ENCODE data around the gene PTPRU.

The PTPRU gene

GRCh38 chr1:29338908-29339575, 102.7 kb downstream of the PTPRU start:
- CTCF ChIA-PET, result no interaction called here
- H3K4me1 Mint-ChIP-seq, result no peaks in the 10 kb centered on the region
- H3K27ac Mint-ChIP-seq, result no peak overlapping the region
- H3K4me3 Mint-ChIP-seq, result no peak overlapping the region
- H3K9me3 Mint-ChIP-seq, result no peaks in the 10 kb centered on the region
- no peaks in the 10 kb centered on the region for H3K36me3 Mint-ChIP-seq
- DNase-seq, result no peak
- peaks cover 33% of the 10 kb centered on the region for H3K27me3 Mint-ChIP-seq

- H3K36me3 Mint-ChIP-seq, result no peaks in the 10 kb centered on the region
- H3K4me3 Mint-ChIP-seq, result no peak overlapping the region
- no peaks in the 10 kb centered on the region for H3K9me3 Mint-ChIP-seq
- DNase-seq, result no peak
- H3K27ac Mint-ChIP-seq, result no peak overlapping the region
- no peaks in the 10 kb centered on the region for H3K4me1 Mint-ChIP-seq
- CTCF ChIA-PET, result interaction anchor here (1.3 to 1.4 kb wide), 3 partner anchors 9 to 848 kb away, joined by 3 to 10 read pairs (median 3); no protein-coding TSS in a partner anchor
- peaks cover 47% of the 10 kb centered on the region for H3K27me3 Mint-ChIP-seq
Observed at GRCh38 chr1:29341936-29342335, 105.6 kb downstream of the PTPRU start.

DNA sequence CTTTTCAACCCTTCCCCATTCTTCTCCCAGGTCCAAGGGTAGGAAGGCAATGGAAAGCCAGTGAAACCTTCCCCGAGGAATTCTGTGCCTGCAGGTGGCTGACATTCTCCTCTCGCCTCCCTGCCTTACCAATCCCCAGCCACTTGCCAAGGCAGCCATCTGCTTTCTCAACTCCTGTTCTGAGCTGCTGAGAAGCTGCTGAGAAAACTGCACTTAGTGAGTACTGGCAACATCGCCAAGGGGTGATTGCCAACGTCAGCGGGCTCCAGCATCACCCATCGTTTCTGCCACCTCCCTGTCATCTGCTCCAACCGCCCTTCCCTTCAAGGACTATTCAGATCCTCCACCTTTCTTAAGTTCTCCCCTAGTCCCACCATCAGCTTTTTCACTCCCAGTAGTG, 106.0 kb downstream of the PTPRU start:
- Mint-ChIP-seq H3K4me1 (no peaks in the 10 kb centered on the region), H3K9me3 (no peaks in the 10 kb centered on the region), H3K36me3 (no peaks in the 10 kb centered on the region), H3K27me3 (peaks cover 47% of the 10 kb centered on the region), H3K27ac (no peak overlapping the region), H3K4me3 (no peak overlapping the region)
- CTCF ChIA-PET, result interaction anchor here (1.3 to 1.4 kb wide), 2 partner anchors 30 to 848 kb away, joined by 3 read pairs; no protein-coding TSS in a partner anchor
- DNase-seq, result no peak

DNA sequence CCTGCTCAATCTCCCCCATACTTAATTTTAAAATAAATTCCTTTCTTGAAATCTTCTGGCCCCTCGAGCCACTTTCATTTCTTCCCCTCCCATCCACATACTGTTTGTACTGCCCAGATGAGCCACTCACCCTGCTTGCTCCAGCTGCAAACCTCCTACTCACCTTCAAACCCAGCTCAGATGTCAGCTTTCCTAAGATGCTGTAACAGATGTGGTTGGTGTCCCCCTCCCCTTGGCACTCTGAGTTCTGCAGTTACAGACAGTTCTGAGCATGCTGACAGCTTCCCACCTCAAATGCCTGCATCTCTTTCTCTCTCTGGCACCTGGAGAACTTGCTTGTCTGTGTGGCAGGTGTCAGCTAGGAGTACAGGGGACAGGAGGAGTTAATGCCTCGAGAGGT, 106.7 kb downstream of the PTPRU start:
- CTCF ChIA-PET, result interaction anchor here (1.3 to 2.6 kb wide), 3 partner anchors 11 to 847 kb away, joined by 3 to 9 read pairs (median 3); no protein-coding TSS in a partner anchor
- DNase-seq, result no peak
- no peaks in the 10 kb centered on the region for H3K36me3 Mint-ChIP-seq
- H3K9me3 Mint-ChIP-seq, result no peaks in the 10 kb centered on the region
- H3K4me3 Mint-ChIP-seq, result no peak overlapping the region
- no peaks in the 10 kb centered on the region for H3K4me1 Mint-ChIP-seq
- no peak overlapping the region for H3K27ac Mint-ChIP-seq
- peaks cover 44% of the 10 kb centered on the region for H3K27me3 Mint-ChIP-seq

- no peaks in the 10 kb centered on the region for H3K36me3 Mint-ChIP-seq
- peaks cover 43% of the 10 kb centered on the region for H3K27me3 Mint-ChIP-seq
- no peak overlapping the region for H3K27ac Mint-ChIP-seq
- no peak overlapping the region for H3K4me3 Mint-ChIP-seq
- DNase-seq, result no peak
- CTCF ChIA-PET, result interaction anchor here (1.4 to 2.6 kb wide), 2 partner anchors 12 to 29 kb away, joined by 3 to 9 read pairs; no protein-coding TSS in a partner anchor
- H3K4me1 Mint-ChIP-seq, result no peaks in the 10 kb centered on the region
- H3K9me3 Mint-ChIP-seq, result no peaks in the 10 kb centered on the region
Observed at GRCh38 chr1:29343476-29343875, 107.2 kb downstream of the PTPRU start.

DNA sequence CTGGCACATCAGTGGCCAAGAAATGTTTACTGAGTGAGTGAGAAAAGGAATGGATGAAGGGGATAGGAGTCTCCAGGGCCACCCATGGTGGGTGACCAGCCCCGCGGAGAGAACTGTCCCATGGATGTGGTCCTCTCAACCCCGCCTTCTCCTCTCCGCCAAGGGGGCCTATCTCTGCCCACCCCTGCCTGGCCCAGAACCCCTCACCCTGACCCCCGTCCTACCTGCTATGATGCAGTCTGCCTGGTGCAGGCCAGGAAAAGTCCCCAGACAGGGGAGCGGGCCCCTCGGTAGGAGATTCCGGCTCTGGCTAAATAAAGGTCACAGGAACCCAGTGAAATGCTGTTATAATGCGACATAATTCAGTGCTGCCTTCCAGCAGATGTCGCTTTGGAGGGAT, 107.6 kb downstream of the PTPRU start:
- Mint-ChIP-seq H3K27ac (no peak overlapping the region), H3K27me3 (peaks cover 42% of the 10 kb centered on the region)
- CTCF ChIA-PET, result interaction anchor here (2.6 kb wide), 1 partner anchor 12 kb away, joined by 9 read pairs; no protein-coding TSS in a partner anchor

GRCh38 chr1:29344336-29344735, 108.0 kb downstream of the PTPRU start:
- Mint-ChIP-seq H3K36me3 (no peaks in the 10 kb centered on the region), H3K4me3 (no peak overlapping the region), H3K27me3 (peaks cover 38% of the 10 kb centered on the region), H3K4me1 (no peaks in the 10 kb centered on the region), H3K27ac (no peak overlapping the region), H3K9me3 (no peaks in the 10 kb centered on the region)
- CTCF ChIA-PET, result interaction anchor here (0.6 to 2.6 kb wide), 2 partner anchors 13 to 743 kb away, joined by 3 to 9 read pairs; no protein-coding TSS in a partner anchor
- no peak for DNase-seq

More for the DNA sequence above, 107.6 kb downstream of the PTPRU start:
- H3K9me3 Mint-ChIP-seq, result no peaks in the 10 kb centered on the region
- no peak overlapping the region for H3K4me3 Mint-ChIP-seq
- no peak for DNase-seq
- no peaks in the 10 kb centered on the region for H3K4me1 Mint-ChIP-seq
- no peaks in the 10 kb centered on the region for H3K36me3 Mint-ChIP-seq

GRCh38 chr1:29346576-29346975, 110.3 kb downstream of the PTPRU start:
- H3K27me3 Mint-ChIP-seq, result peaks cover 44% of the 10 kb centered on the region
- DNase-seq, result no peak
- no peaks in the 10 kb centered on the region for H3K36me3 Mint-ChIP-seq
- CTCF ChIA-PET, result no interaction called here
- no peaks in the 10 kb centered on the region for H3K9me3 Mint-ChIP-seq
- no peak overlapping the region for H3K4me3 Mint-ChIP-seq
- H3K4me1 Mint-ChIP-seq, result no peaks in the 10 kb centered on the region
- H3K27ac Mint-ChIP-seq, result no peak overlapping the region

GRCh38 chr1:29349871-29350491, 113.7 kb downstream of the PTPRU start:
- CTCF ChIA-PET, result interaction anchor here (2.0 kb wide), 1 partner anchor 9 kb away, joined by 10 read pairs; no protein-coding TSS in a partner anchor
- DNase-seq, result no peak
- H3K4me3 Mint-ChIP-seq, result no peak overlapping the region
- no peak overlapping the region for H3K27ac Mint-ChIP-seq
- no peaks in the 10 kb centered on the region for H3K36me3 Mint-ChIP-seq
- H3K9me3 Mint-ChIP-seq, result no peaks in the 10 kb centered on the region
- H3K27me3 Mint-ChIP-seq, result peaks cover 23% of the 10 kb centered on the region
- no peaks in the 10 kb centered on the region for H3K4me1 Mint-ChIP-seq

GRCh38 chr1:29352719-29353420, 116.5 kb downstream of the PTPRU start:
- H3K4me1 Mint-ChIP-seq, result no peaks in the 10 kb centered on the region
- H3K36me3 Mint-ChIP-seq, result no peaks in the 10 kb centered on the region

GRCh38 chr1:29354511-29355098, 118.3 kb downstream of the PTPRU start:
- Mint-ChIP-seq H3K4me3 (no peak overlapping the region), H3K27me3 (peaks cover 30% of the 10 kb centered on the region), H3K36me3 (no peaks in the 10 kb centered on the region), H3K9me3 (no peaks in the 10 kb centered on the region), H3K27ac (no peak overlapping the region), H3K4me1 (no peaks in the 10 kb centered on the region)
- no peak for DNase-seq
- CTCF ChIA-PET, result no interaction called here

More at GRCh38 chr1:29352719-29353420, 116.5 kb downstream of the PTPRU start:
- CTCF ChIA-PET, result no interaction called here
- H3K27me3 Mint-ChIP-seq, result peaks cover 30% of the 10 kb centered on the region
- no peaks in the 10 kb centered on the region for H3K9me3 Mint-ChIP-seq
- H3K27ac Mint-ChIP-seq, result no peak overlapping the region
- no peak overlapping the region for H3K4me3 Mint-ChIP-seq
- DNase-seq, result no peak

DNA sequence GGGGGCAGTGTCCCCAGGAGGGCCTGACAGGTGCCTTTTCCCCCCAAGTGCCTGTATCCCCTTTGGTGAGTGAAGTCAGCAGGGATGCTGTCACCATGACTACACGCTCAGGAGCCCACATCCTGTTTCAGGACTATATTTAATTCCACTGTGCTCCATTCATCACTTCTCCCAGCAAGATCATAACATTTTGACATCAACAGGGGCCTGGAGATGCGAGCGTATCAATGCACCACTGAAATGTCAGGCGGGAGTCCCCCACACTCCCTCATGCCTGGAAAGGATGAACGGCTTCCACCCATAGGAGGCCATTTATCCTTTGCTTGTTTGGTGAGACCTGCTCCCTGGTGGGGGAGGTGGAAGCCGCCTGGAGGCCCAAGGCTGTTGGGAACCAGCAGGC, 119.1 kb downstream of the PTPRU start:
- CTCF ChIA-PET, result no interaction called here

DNA sequence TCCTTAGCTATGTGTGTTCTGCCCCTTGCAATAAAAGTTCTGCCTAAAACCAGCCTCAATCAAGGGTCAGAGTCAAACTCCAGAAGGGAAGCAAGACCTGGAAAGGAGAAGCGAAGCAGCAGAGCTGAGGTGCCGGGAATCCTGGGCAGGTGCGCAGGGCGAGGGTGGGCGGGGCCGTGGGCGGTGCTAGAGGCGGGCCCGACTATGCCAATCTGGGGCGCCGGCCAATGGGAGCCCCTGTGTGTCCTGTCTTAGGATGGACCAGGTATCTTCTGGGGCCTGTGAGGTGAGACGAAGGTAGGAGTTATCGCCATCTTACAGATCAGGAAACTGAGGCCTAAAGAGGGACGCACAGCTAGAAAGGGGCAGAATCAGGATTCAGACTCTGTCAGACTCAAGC, 120.3 kb downstream of the PTPRU start:
- H3K27me3 Mint-ChIP-seq, result peaks cover 18% of the 10 kb centered on the region
- no peaks in the 10 kb centered on the region for H3K36me3 Mint-ChIP-seq
- H3K4me1 Mint-ChIP-seq, result no peaks in the 10 kb centered on the region
- no peak overlapping the region for H3K4me3 Mint-ChIP-seq
- no peak for DNase-seq
- H3K27ac Mint-ChIP-seq, result no peak overlapping the region
- CTCF ChIA-PET, result no interaction called here
- no peaks in the 10 kb centered on the region for H3K9me3 Mint-ChIP-seq

More for the DNA sequence above, 119.1 kb downstream of the PTPRU start:
- Mint-ChIP-seq H3K36me3 (no peaks in the 10 kb centered on the region), H3K27me3 (peaks cover 25% of the 10 kb centered on the region), H3K27ac (no peak overlapping the region), H3K4me3 (no peak overlapping the region), H3K4me1 (no peaks in the 10 kb centered on the region), H3K9me3 (no peaks in the 10 kb centered on the region)
- no peak for DNase-seq

- Mint-ChIP-seq H3K27me3 (peaks cover 18% of the 10 kb centered on the region), H3K36me3 (no peaks in the 10 kb centered on the region)
Observed at GRCh38 chr1:29357452-29357851, 121.1 kb downstream of the PTPRU start.

More at GRCh38 chr1:29357452-29357851, 121.1 kb downstream of the PTPRU start:
- no peaks in the 10 kb centered on the region for H3K9me3 Mint-ChIP-seq
- no peak overlapping the region for H3K4me3 Mint-ChIP-seq
- H3K27ac Mint-ChIP-seq, result no peak overlapping the region
- H3K4me1 Mint-ChIP-seq, result no peaks in the 10 kb centered on the region
- CTCF ChIA-PET, result no interaction called here
- DNase-seq, result no peak
